ENCODE data around the gene ALDH16A1.

ALDH16A1 gene

DNA sequence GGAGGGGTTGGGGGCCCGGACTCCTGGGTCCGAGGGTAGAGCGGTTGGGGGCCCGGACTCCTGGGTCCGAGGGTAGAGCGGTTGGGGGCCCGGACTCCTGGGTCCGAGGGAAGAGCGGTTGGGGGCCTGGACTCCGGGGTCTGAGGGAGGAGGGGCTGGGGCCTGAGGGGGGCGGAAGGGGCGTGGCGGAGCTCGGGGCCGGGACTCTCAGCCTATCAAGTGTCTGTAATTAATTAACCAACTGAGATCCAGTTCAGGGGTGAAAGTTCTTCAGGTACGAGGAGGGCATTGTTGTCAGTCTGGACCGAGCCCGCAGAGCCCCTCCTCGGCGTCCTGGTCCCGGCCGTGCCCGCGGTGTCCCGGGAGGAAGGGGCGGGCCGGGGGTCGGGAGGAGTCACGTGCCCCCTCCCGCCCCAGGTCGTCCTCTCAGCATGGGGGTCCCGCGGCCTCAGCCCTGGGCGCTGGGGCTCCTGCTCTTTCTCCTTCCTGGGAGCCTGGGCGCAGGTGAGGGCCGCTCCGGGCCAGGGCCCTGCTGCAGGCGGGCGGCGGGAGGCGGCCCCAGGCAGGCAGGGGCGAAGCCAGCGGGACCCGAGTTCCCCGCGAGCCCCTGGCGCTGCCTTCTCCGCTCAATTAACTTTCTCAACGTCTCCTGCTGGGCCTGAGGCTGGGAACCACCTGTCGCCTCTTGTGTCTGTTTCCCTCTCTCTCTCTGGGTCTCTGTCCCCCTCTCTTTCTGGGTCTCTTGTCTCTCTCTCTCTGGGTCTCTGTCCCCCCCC, 60.1 kb downstream of the ALDH16A1 start:
- CTCF ChIA-PET: interaction anchor here (0.8 to 2.9 kb wide), 4 partner anchors 15 to 57 kb away, joined by 3 to 12 read pairs (median 4); partner anchors contain the start of gene RCN3
- TF ChIP-seq, protein P1, sequence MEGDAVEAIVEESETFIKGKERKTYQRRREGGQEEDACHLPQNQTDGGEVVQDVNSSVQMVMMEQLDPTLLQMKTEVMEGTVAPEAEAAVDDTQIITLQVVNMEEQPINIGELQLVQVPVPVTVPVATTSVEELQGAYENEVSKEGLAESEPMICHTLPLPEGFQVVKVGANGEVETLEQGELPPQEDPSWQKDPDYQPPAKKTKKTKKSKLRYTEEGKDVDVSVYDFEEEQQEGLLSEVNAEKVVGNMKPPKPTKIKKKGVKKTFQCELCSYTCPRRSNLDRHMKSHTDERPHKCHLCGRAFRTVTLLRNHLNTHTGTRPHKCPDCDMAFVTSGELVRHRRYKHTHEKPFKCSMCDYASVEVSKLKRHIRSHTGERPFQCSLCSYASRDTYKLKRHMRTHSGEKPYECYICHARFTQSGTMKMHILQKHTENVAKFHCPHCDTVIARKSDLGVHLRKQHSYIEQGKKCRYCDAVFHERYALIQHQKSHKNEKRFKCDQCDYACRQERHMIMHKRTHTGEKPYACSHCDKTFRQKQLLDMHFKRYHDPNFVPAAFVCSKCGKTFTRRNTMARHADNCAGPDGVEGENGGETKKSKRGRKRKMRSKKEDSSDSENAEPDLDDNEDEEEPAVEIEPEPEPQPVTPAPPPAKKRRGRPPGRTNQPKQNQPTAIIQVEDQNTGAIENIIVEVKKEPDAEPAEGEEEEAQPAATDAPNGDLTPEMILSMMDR (IDR thresholded peaks at IDR 0.05; ENCODE audit: control extremely low read depth, extremely low read depth, low read depth, missing control alignments): no peak
- no peak for DNase-seq (ENCODE audit: extremely low spot score)
- POLR2A ChIA-PET: no interaction called here

DNA sequence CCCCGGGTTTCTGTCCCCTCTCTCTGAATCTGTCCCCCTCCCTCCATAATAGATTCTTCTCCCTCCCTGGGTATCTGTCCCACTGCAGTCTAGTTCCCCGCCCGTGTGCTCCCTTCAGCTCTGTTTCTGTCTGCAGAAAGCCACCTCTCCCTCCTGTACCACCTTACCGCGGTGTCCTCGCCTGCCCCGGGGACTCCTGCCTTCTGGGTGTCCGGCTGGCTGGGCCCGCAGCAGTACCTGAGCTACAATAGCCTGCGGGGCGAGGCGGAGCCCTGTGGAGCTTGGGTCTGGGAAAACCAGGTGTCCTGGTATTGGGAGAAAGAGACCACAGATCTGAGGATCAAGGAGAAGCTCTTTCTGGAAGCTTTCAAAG, 60.7 kb downstream of the ALDH16A1 start:
- POLR2A ChIA-PET: no interaction called here
- TF ChIP-seq, protein P1 (IDR thresholded peaks at IDR 0.05; ENCODE audit: control extremely low read depth, extremely low read depth, low read depth, missing control alignments): no peak
- no peak for DNase-seq (ENCODE audit: extremely low spot score)
- CTCF ChIA-PET: interaction anchor here (0.8 to 2.9 kb wide), 4 partner anchors 14 to 57 kb away, joined by 3 to 12 read pairs (median 4); partner anchors contain the start of gene RCN3

DNA sequence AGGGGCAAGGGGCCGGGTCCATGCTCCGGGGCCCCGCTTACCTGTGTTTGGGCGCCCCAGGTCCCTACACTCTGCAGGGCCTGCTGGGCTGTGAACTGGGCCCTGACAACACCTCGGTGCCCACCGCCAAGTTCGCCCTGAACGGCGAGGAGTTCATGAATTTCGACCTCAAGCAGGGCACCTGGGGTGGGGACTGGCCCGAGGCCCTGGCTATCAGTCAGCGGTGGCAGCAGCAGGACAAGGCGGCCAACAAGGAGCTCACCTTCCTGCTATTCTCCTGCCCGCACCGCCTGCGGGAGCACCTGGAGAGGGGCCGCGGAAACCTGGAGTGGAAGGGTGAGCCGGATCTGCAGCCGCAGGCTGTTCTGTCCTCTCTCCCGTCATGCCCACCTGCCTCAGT, 61.1 kb downstream of the ALDH16A1 start:
- ChIA-PET CTCF (interaction anchor here (0.6 to 2.9 kb wide), 5 partner anchors 14 to 147 kb away, joined by 3 to 12 read pairs (median 3); partner anchors contain the start of gene RCN3), POLR2A (no interaction called here)
- TF ChIP-seq, protein P1 (IDR thresholded peaks at IDR 0.05; ENCODE audit: control extremely low read depth, extremely low read depth, low read depth, missing control alignments): no peak
- DNase-seq (ENCODE audit: extremely low spot score): no peak

DNA sequence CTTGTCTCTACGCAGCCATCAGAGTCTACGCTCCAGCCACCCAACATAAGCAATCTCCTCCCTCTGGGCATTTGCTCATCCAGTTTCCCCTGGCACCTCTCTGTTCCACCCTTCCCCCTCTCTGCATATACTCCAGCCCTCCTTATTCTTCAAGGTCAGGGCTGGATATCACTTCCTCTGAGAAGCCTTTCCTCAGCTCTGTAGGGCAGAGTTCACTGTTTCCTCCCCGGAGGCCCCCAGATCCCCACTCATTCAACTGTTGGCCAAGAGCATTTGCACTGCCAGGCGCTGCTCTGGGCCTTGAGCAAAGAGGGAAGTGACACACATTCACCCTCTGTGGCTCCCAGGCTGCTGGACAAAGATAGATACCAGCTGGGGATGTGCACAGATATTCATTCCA, 62.7 kb downstream of the ALDH16A1 start:
- CTCF ChIA-PET: interaction anchor here (0.7 to 2.9 kb wide), 3 partner anchors 31 to 55 kb away, joined by 4 to 12 read pairs (median 5); no protein-coding TSS in a partner anchor
- TF ChIP-seq, protein P1 (IDR thresholded peaks at IDR 0.05; ENCODE audit: control extremely low read depth, extremely low read depth, low read depth, missing control alignments): no peak
- POLR2A ChIA-PET: no interaction called here
- DNase-seq (ENCODE audit: extremely low spot score): peak; percentile 14

DNA sequence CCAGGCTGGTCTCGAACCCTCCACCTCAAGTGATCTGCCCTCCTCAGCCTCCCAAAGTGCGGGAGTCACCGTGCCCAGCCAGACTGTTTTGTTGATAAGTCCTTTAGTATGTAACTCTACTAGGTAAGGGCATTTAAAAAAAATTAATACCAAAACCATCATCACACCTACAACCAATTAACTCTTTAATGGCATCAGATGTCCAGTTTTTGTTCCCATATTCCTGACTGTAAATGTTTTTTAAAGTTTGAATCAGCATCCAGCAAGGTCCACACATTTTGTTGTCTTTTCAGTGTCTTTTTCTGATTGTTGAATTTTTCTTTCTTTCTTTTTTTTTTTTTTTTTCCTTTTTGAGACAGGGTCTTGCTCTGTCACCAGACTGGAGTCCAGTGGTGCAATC, 65.0 kb downstream of the ALDH16A1 start:
- TF ChIP-seq, protein P1 (IDR thresholded peaks at IDR 0.05; ENCODE audit: control extremely low read depth, extremely low read depth, low read depth, missing control alignments): no peak
- no peak for DNase-seq (ENCODE audit: extremely low spot score)
- CTCF ChIA-PET: interaction anchor here (1.0 to 1.6 kb wide), 2 partner anchors 12 to 62 kb away, joined by 3 to 6 read pairs; no protein-coding TSS in a partner anchor
- POLR2A ChIA-PET: no interaction called here
